ENCODE data around the gene SNTG2.

GRCh38 chr2:1405124-1405523, 454.5 kb downstream of the SNTG2 start:
- no peak for TF ChIP-seq POLR2A (IDR thresholded peaks at IDR 0.05; ENCODE audit: low read depth, low read length)
- TF ChIP-seq POLR2AphosphoS5 (IDR thresholded peaks at IDR 0.05; ENCODE audit: low read depth, low read length) = no peak
